ENCODE measurements around the gene GOLGA6B. TPM values are rescaled to one million over a fixed set of nuclear protein-coding genes. Genes with fewer than 3 reads are reported as not detected.

Gene GOLGA6B
- total and polyA plus RNA-seq, 2 of the 13 experiments (the other 11 are each of a cell fraction or from before 2014, with no cell fraction given): 0.04 TPM; not detected in 1

GRCh38 chr15:72685925-72686794, 31.7 kb downstream of the GOLGA6B start, which contains the start of the genes BBS4 and HIGD2B (continued):
- TF ChIP-seq RERE (CRISPR knock-in tag; IDR thresholded peaks at IDR 0.05; ENCODE audit: low read depth): no peak
- peak; percentile 49 for TF ChIP-seq ZNF18 (CRISPR knock-in tag; IDR thresholded peaks at IDR 0.05; ENCODE audit: insufficient replicate concordance)
- TF ChIP-seq NCOR1 (IDR thresholded peaks at IDR 0.05; ENCODE audit: borderline replicate concordance, low read length): no peak; the same call in 1 of the 2 replicates
- TF ChIP-seq ZSCAN29 (CRISPR knock-in tag; conservative IDR thresholded peaks at IDR 0.05): peak; percentile 86; the same call in 1 of the 2 replicates
- no peak for TF ChIP-seq ZNF44 (CRISPR knock-in tag; IDR thresholded peaks at IDR 0.05)
- 0 out of 2 replicates have a peak, but pooled peaks have one; percentile 9 for TF ChIP-seq ZNF614 (CRISPR knock-in tag; IDR thresholded peaks at IDR 0.05; ENCODE audit: borderline replicate concordance)
- 0 out of 2 replicates have a peak, but pooled peaks have one; percentile 38 for TF ChIP-seq MZF1 (CRISPR knock-in tag; IDR thresholded peaks at IDR 0.05; ENCODE audit: borderline replicate concordance)
- TF ChIP-seq NR2F6 (IDR thresholded peaks at IDR 0.05): no peak
- TF ChIP-seq NR2F6 (CRISPR knock-in tag; IDR thresholded peaks at IDR 0.05): 0 out of 2 replicates have a peak, but pooled peaks have one; percentile 11
- no peak for TF ChIP-seq ZNF597 (CRISPR knock-in tag; IDR thresholded peaks at IDR 0.05)
- no peak for TF ChIP-seq TP53 (CRISPR knock-in tag; conservative IDR thresholded peaks at IDR 0.05)
- peak; percentile 89 for TF ChIP-seq KAT8 (CRISPR knock-in tag; IDR thresholded peaks at IDR 0.05)
- TF ChIP-seq NFE2 (CRISPR knock-in tag; IDR thresholded peaks at IDR 0.05): no peak
- TF ChIP-seq ZBTB43 (CRISPR knock-in tag; conservative IDR thresholded peaks at IDR 0.05): no peak
- TF ChIP-seq ZNF740 (CRISPR knock-in tag; IDR thresholded peaks at IDR 0.05): no peak
- no peak for TF ChIP-seq ZNF136 (CRISPR knock-in tag; IDR thresholded peaks at IDR 0.05; ENCODE audit: low read depth)
- TF ChIP-seq ZNF850 (CRISPR knock-in tag; conservative IDR thresholded peaks at IDR 0.05): no peak; the same call in 1 of the 2 replicates
- TF ChIP-seq ZBTB42 (CRISPR knock-in tag; IDR thresholded peaks at IDR 0.05): no peak
- TF ChIP-seq TAF1 (CRISPR knock-in tag; IDR thresholded peaks at IDR 0.05): peak; percentile 94
- peak; percentile 44; the same call in 1 of the 2 replicates for TF ChIP-seq DNMT3B (CRISPR knock-in tag; conservative IDR thresholded peaks at IDR 0.05)

All from HepG2 (cell line).